ENCODE data around the gene SHLD1.

The SHLD1 gene

GRCh38 chr20:5822569-5822968, 72.4 kb downstream of the SHLD1 start:
- DNase-seq = no peak

GRCh38 chr20:5825130-5825719, 75.0 kb downstream of the SHLD1 start:
- no peak for DNase-seq

- no peak for DNase-seq
These were observed 77.1 kb downstream of the SHLD1 start for GRCh38 chr20:5827098-5827853.

GRCh38 chr20:5827861-5828260, 77.7 kb downstream of the SHLD1 start:
- DNase-seq = no peak

GRCh38 chr20:5829241-5829809, 79.1 kb downstream of the SHLD1 start:
- no peak for DNase-seq

- no peak for DNase-seq
These were observed 81.5 kb downstream of the SHLD1 start for GRCh38 chr20:5831539-5832237.

GRCh38 chr20:5833309-5833941, 83.2 kb downstream of the SHLD1 start:
- DNase-seq = no peak

- no peak for DNase-seq
These were observed 84.3 kb downstream of the SHLD1 start for GRCh38 chr20:5834436-5835005.

- peak; percentile 56 for DNase-seq
These were observed 85.2 kb downstream of the SHLD1 start for GRCh38 chr20:5835321-5835821.

GRCh38 chr20:5835871-5836270, 85.7 kb downstream of the SHLD1 start:
- peak; percentile 76 for DNase-seq

- peak; percentile 55 for DNase-seq
These were observed 86.4 kb downstream of the SHLD1 start for GRCh38 chr20:5836569-5836968.

GRCh38 chr20:5840411-5841002, 90.3 kb downstream of the SHLD1 start:
- no peak for DNase-seq

- no peak for DNase-seq
These were observed 91.3 kb downstream of the SHLD1 start for GRCh38 chr20:5841522-5841921.

GRCh38 chr20:5842465-5842864, 92.3 kb downstream of the SHLD1 start:
- no peak for DNase-seq

GRCh38 chr20:5843054-5843592, 92.9 kb downstream of the SHLD1 start:
- DNase-seq = peak; percentile 58

GRCh38 chr20:5844063-5844681, 94.0 kb downstream of the SHLD1 start:
- peak; percentile 67 for DNase-seq

- DNase-seq = peak; percentile 80
These were observed 95.7 kb downstream of the SHLD1 start for GRCh38 chr20:5845681-5846615.

GRCh38 chr20:5848711-5849505, 98.7 kb downstream of the SHLD1 start:
- peak; percentile 52 for DNase-seq

- no peak for DNase-seq
These were observed 105.7 kb downstream of the SHLD1 start for GRCh38 chr20:5855939-5856338.

All from CD4-positive, alpha-beta T cell treated with Interleukin-12 subunit alpha and Interleukin-12 subunit beta, for 1 hour (primary cell).